CD4-positive, alpha-beta T cell treated with Interleukin-17A for 4 hours (primary cell): Measurements from ENCODE around the gene SEC11A.
"Not testable (repeated sequence)": the region's sequence is repeated elsewhere in the genome, so short reads cannot be mapped to it uniquely, and the experiment has no call there.

Experiments
- DNase-seq: peaks from one replicate; pipeline ENCODE4 v3.0.0-alpha.2; 2020; ENCODE audit warnings: mixed read lengths

The SEC11A gene

GRCh38 chr15:84669726-84670125 lies 46.2 kb downstream of the SEC11A start:
- no peak for DNase-seq

- no peak for DNase-seq
These were observed 47.5 kb downstream of the SEC11A start for GRCh38 chr15:84668221-84668982.

GRCh38 chr15:84666373-84666772 lies 49.6 kb downstream of the SEC11A start:
- DNase-seq, result no peak

GRCh38 chr15:84661001-84661400 lies 54.9 kb downstream of the SEC11A start:
- DNase-seq, result no peak

GRCh38 chr15:84659904-84660781 lies 55.8 kb downstream of the SEC11A start:
- no peak for DNase-seq

GRCh38 chr15:84658788-84659411 lies 57.0 kb downstream of the SEC11A start:
- DNase-seq, result no peak

- DNase-seq, result peak; percentile 90
These were observed 57.7 kb downstream of the SEC11A start, which contains the start of gene NMB for GRCh38 chr15:84658080-84658787. NMB (minus strand) TSS chr15:84658199; CDS start chr15:84658152, 47 bp downstream.

- no peak for DNase-seq
These were observed 58.2 kb downstream of the SEC11A start for GRCh38 chr15:84657748-84658079.

GRCh38 chr15:84656972-84657371 lies 59.0 kb downstream of the SEC11A start:
- DNase-seq, result no peak

- peak; percentile 85 for DNase-seq
These were observed 61.1 kb downstream of the SEC11A start for GRCh38 chr15:84654689-84655453.

GRCh38 chr15:84653910-84654688 lies 61.8 kb downstream of the SEC11A start, which contains the start of gene WDR73:
WDR73 (minus strand) TSS chr15:84654283; CDS start chr15:84654274, 9 bp downstream.
- peak; percentile 98 for DNase-seq

GRCh38 chr15:84653584-84653909 lies 62.4 kb downstream of the SEC11A start:
- DNase-seq, result no peak

- DNase-seq, result no peak
These were observed 66.2 kb downstream of the SEC11A start for GRCh38 chr15:84649706-84650105.

GRCh38 chr15:84648539-84648938 lies 67.4 kb downstream of the SEC11A start:
- DNase-seq, result no peak

- DNase-seq, result no peak
These were observed 68.2 kb downstream of the SEC11A start for GRCh38 chr15:84647726-84648125.

GRCh38 chr15:84645997-84646396 lies 69.9 kb downstream of the SEC11A start:
- DNase-seq, result no peak

GRCh38 chr15:84645496-84645895 lies 70.4 kb downstream of the SEC11A start:
- no peak for DNase-seq

- DNase-seq, result no peak
These were observed 72.1 kb downstream of the SEC11A start for GRCh38 chr15:84643838-84644237.

GRCh38 chr15:84642640-84643039 lies 73.3 kb downstream of the SEC11A start:
- not testable (repeated sequence) for DNase-seq

- DNase-seq, result not testable (repeated sequence)
These were observed 74.1 kb downstream of the SEC11A start for GRCh38 chr15:84641871-84642270.

GRCh38 chr15:84638103-84638502 lies 77.8 kb downstream of the SEC11A start:
- DNase-seq, result peak; percentile 18
